ENCODE measurements around the gene CD1E. TPM values are rescaled to one million over a fixed set of nuclear protein-coding genes. Genes with fewer than 3 reads are reported as not detected.

CD1E gene
- total and polyA plus RNA-seq, 10 donors: 0.09 to 2.6 (median 0.39) TPM; not detected in 2

GRCh38 chr1:158324395-158324794 lies 29.3 kb upstream of the CD1E start:
- no peak for DNase-seq
- Histone ChIP-seq H3K4me1 (peaks cover 0 to 21% (median under 1%) of the 10 kb centered on the region in 6 donors), H3K4me3 (no peak overlapping the region), H3K36me3 (no peaks in the 10 kb centered on the region), H3K27me3 (replicated peaks in 1 of 7) (no peaks in the 10 kb centered on the region), H3K27ac (no peak overlapping the region), H3K9me3 (peaks cover 0 to 19% (median 10%) of the 10 kb centered on the region in 8 donors)
- TF ChIP-seq POLR2AphosphoS5 (IDR thresholded peaks at IDR 0.05) (no peak), CTCF (IDR thresholded peaks at IDR 0.05 in 8 of 11, conservative IDR thresholded peaks at IDR 0.05 in 3 of 11) (no peak), POLR2A (IDR thresholded peaks at IDR 0.05) (no peak)
- intact Hi-C loops (cut with DNase I; ENCODE audit: low total_unique reads): no loop called here
- WGBS, 5 donors: 59 to 77% (median 63%) methylated on average over 4 of the region's 4 CpGs

- Histone ChIP-seq H3K36me3 (no peaks in the 10 kb centered on the region), H3K4me1 (peaks cover 0 to 43% (median 7%) of the 10 kb centered on the region in 6 donors), H3K27ac (no peak overlapping the region), H3K27me3 (replicated peaks in 1 of 7) (no peaks in the 10 kb centered on the region), H3K4me3 (no peak overlapping the region), H3K9me3 (peaks cover 0 to 16% (median 10%) of the 10 kb centered on the region in 8 donors)
- TF ChIP-seq CTCF (IDR thresholded peaks at IDR 0.05 in 8 of 11, conservative IDR thresholded peaks at IDR 0.05 in 3 of 11): no peak
- TF ChIP-seq POLR2A (IDR thresholded peaks at IDR 0.05): no peak
- no peak for TF ChIP-seq POLR2AphosphoS5 (IDR thresholded peaks at IDR 0.05)
- intact Hi-C loops (cut with DNase I; ENCODE audit: low total_unique reads): no loop called here
- DNase-seq: no peak
These were observed 26.2 kb upstream of the CD1E start for GRCh38 chr1:158327481-158327880.

GRCh38 chr1:158328426-158328825 lies 25.3 kb upstream of the CD1E start:
- TF ChIP-seq CTCF (IDR thresholded peaks at IDR 0.05 in 8 of 11, conservative IDR thresholded peaks at IDR 0.05 in 3 of 11): no peak
- TF ChIP-seq POLR2AphosphoS5 (IDR thresholded peaks at IDR 0.05): no peak
- no peak for TF ChIP-seq POLR2A (IDR thresholded peaks at IDR 0.05)
- no peaks in the 10 kb centered on the region for H3K27me3 ChIP-seq (replicated peaks in 1 of 7)
- H3K9me3 ChIP-seq: peaks cover 0 to 6% (median 3%) of the 10 kb centered on the region in 8 donors
- H3K4me1 ChIP-seq: peaks cover 0 to 48% (median 9%) of the 10 kb centered on the region in 6 donors
- intact Hi-C loops (cut with DNase I; ENCODE audit: low total_unique reads): no loop called here
- 72 to 86% (median 75%) methylated on average over 3 of the region's 3 CpGs for WGBS, 5 donors
- no peak overlapping the region for H3K27ac ChIP-seq
- no peaks in the 10 kb centered on the region for H3K36me3 ChIP-seq
- DNase-seq: no peak
- no peak overlapping the region for H3K4me3 ChIP-seq

- Histone ChIP-seq H3K36me3 (no peaks in the 10 kb centered on the region), H3K4me1 (peaks cover 0 to 56% (median 17%) of the 10 kb centered on the region in 6 donors), H3K9me3 (no peaks in the 10 kb centered on the region), H3K27me3 (replicated peaks in 1 of 7) (no peaks in the 10 kb centered on the region), H3K4me3 (no peak overlapping the region), H3K27ac (no peak overlapping the region)
- DNase-seq: no peak
- intact Hi-C loops (cut with DNase I; ENCODE audit: low total_unique reads): no loop called here
- no peak for TF ChIP-seq POLR2A (IDR thresholded peaks at IDR 0.05)
- TF ChIP-seq POLR2AphosphoS5 (IDR thresholded peaks at IDR 0.05): no peak
- no peak for TF ChIP-seq CTCF (IDR thresholded peaks at IDR 0.05 in 8 of 11, conservative IDR thresholded peaks at IDR 0.05 in 3 of 11)
- WGBS, 5 donors: 84 to 88% (median 85%) methylated on average over 7 of the region's 7 CpGs
These were observed 24.4 kb upstream of the CD1E start for GRCh38 chr1:158329300-158329699.
